Trophoblast cell (in vitro differentiated cells and primary cell): ENCODE measurements around the gene LEPROT.

Experiments used
- DNase-seq, 2 donors: peaks; one replicate each; pipeline ENCODE4 v3.0.0-alpha.2; 2016
- H2AFZ ChIP-seq: 2 replicates; pipeline ENCODE4 v1.6.1; 2013; ENCODE audit warnings: low read length, moderate library complexity, mild to moderate bottlenecking; ENCODE audit not compliant: insufficient read depth, poor library complexity
- H2AK5ac ChIP-seq: 2 replicates; pipeline ENCODE4 v1.6.1; 2013; ENCODE audit warnings: mild to moderate bottlenecking, low read length
- H2BK120ac ChIP-seq: 2 replicates; pipeline ENCODE4 v1.6.1; 2013; ENCODE audit warnings: low read length, mild to moderate bottlenecking, moderate library complexity; ENCODE audit not compliant: insufficient read depth, poor library complexity
- H2BK12ac ChIP-seq: 2 replicates; pipeline ENCODE4 v1.6.1; 2013; ENCODE audit warnings: mild to moderate bottlenecking, low read length, moderate library complexity
- H2BK5ac ChIP-seq: 2 replicates; pipeline ENCODE4 v1.6.1; 2013; ENCODE audit warnings: low read length, low read depth, moderate library complexity, mild to moderate bottlenecking; ENCODE audit not compliant: poor library complexity
- H3K14ac ChIP-seq: 2 replicates; pipeline ENCODE4 v1.6.1; 2013; ENCODE audit warnings: mild to moderate bottlenecking, low read length
- H3K18ac ChIP-seq: 2 replicates; pipeline ENCODE4 v1.6.1; 2013; ENCODE audit warnings: mild to moderate bottlenecking, low read length
- H3K23ac ChIP-seq: 2 replicates; pipeline ENCODE4 v1.6.1; 2013; ENCODE audit warnings: low read length
- H3K27ac ChIP-seq: 2 replicates; pipeline ENCODE4 v1.5.1; 2013; ENCODE audit warnings: low read depth, mild to moderate bottlenecking, inconsistent platforms, low read length, moderate library complexity
- H3K27me3 ChIP-seq: 2 replicates; pipeline ENCODE4 v1.6.1; 2013; ENCODE audit warnings: inconsistent platforms, mild to moderate bottlenecking, low read length, moderate library complexity; ENCODE audit not compliant: insufficient read depth
- H3K36me3 ChIP-seq, 2 experiments: 1 replicate in 1 of 2; 2 replicates in 1 of 2; pipeline ENCODE4 v1.6.1; 2013; ENCODE audit warnings: low read length in 2 of 2, mild to moderate bottlenecking in 2 of 2, moderate library complexity in 1 of 2; ENCODE audit not compliant: insufficient read depth in 2 of 2, control insufficient read depth in 1 of 2
- H3K4ac ChIP-seq: 2 replicates; pipeline ENCODE4 v1.6.1; 2013; ENCODE audit warnings: low read depth, mild to moderate bottlenecking, low read length, moderate library complexity
- H3K4me1 ChIP-seq, 2 experiments: 1 replicate in 1 of 2; 2 replicates in 1 of 2; pipeline ENCODE4 v1.6.1; 2013; ENCODE audit warnings: low read length in 2 of 2, mild to moderate bottlenecking in 2 of 2, moderate library complexity in 1 of 2; ENCODE audit not compliant: insufficient read depth in 2 of 2, control insufficient read depth in 1 of 2
- H3K4me2 ChIP-seq: 2 replicates; pipeline ENCODE4 v1.6.1; 2013; ENCODE audit warnings: inconsistent platforms, mild to moderate bottlenecking, low read length, moderate library complexity
- H3K4me3 ChIP-seq: 2 replicates; pipeline ENCODE4 v1.5.1; 2013; ENCODE audit warnings: mild to moderate bottlenecking, low read depth, low read length, inconsistent platforms
- H3K79me1 ChIP-seq: one replicate; pipeline ENCODE4 v1.6.1; 2013; ENCODE audit warnings: low read length
- H3K79me2 ChIP-seq: 2 replicates; pipeline ENCODE4 v1.6.1; 2013; ENCODE audit warnings: low read length, mild to moderate bottlenecking; ENCODE audit not compliant: control insufficient read depth, insufficient read depth, poor library complexity
- H3K9ac ChIP-seq: 2 replicates; pipeline ENCODE4 v1.6.1; 2013; ENCODE audit warnings: mild to moderate bottlenecking, low read length
- H3K9me3 ChIP-seq: 2 replicates; pipeline ENCODE4 v1.6.1; 2013; ENCODE audit warnings: low read depth, mild to moderate bottlenecking, control low read depth, inconsistent platforms, low read length; ENCODE audit not compliant: insufficient read depth
- H4K12ac ChIP-seq: 2 replicates; pipeline ENCODE4 v1.6.1; 2013; ENCODE audit warnings: low read depth, mild to moderate bottlenecking, low read length, moderate library complexity
- H4K8ac ChIP-seq: 2 replicates; pipeline ENCODE4 v1.6.1; 2013; ENCODE audit warnings: low read depth, mild to moderate bottlenecking, low read length, moderate library complexity
- H4K91ac ChIP-seq: one replicate; pipeline ENCODE4 v1.6.1; 2013; ENCODE audit warnings: low read depth, mild to moderate bottlenecking, low read length, moderate library complexity
- WGBS: extraction: QIAGEN DNeasy Blood & Tissue Kit; methylation state at CpG from one replicate; pipeline ENCODE4 v1.1.7; 2013; ENCODE audit warnings: missing lambda C conversion rate; ENCODE audit not compliant: insufficient read length, insufficient coverage; ENCODE audit errors: extremely low coverage; 5-methylcytosine and 5-hydroxymethylcytosine counted together

The LEPROT gene

GRCh38 chr1:65404941-65405340 lies 15.5 kb upstream of the LEPROT start:
- no peak overlapping the region for H3K4me2 ChIP-seq
- no peak overlapping the region for H2AFZ ChIP-seq
- no peak overlapping the region for H2BK12ac ChIP-seq
- H2BK120ac ChIP-seq: no peak overlapping the region
- no peak overlapping the region for H3K23ac ChIP-seq
- no peak overlapping the region for H3K4me3 ChIP-seq
- H2AK5ac ChIP-seq: no peak overlapping the region
- DNase-seq: no peak
- no peak overlapping the region for H3K14ac ChIP-seq
- H2BK5ac ChIP-seq: no peak overlapping the region
- no peak overlapping the region for H4K8ac ChIP-seq
- H3K79me2 ChIP-seq: no peaks in the 10 kb centered on the region
- no peak overlapping the region for H3K9ac ChIP-seq
- no peak overlapping the region for H3K27ac ChIP-seq
- no peak overlapping the region for H3K18ac ChIP-seq
- no peak overlapping the region for H4K91ac ChIP-seq
- no peaks in the 10 kb centered on the region for H3K79me1 ChIP-seq
- peaks cover 6 to 11% of the 10 kb centered on the region in 2 experiments for H3K36me3 ChIP-seq
- no peaks in the 10 kb centered on the region for H3K9me3 ChIP-seq
- H4K12ac ChIP-seq: no peak overlapping the region
- H3K4me1 ChIP-seq: no peaks in the 10 kb centered on the region
- no peaks in the 10 kb centered on the region for H3K27me3 ChIP-seq
- H3K4ac ChIP-seq: no peak overlapping the region

GRCh38 chr1:65407877-65408276 lies 12.6 kb upstream of the LEPROT start:
- H2BK120ac ChIP-seq: no peak overlapping the region
- no peaks in the 10 kb centered on the region for H3K9me3 ChIP-seq
- H3K27me3 ChIP-seq: no peaks in the 10 kb centered on the region
- H3K4me2 ChIP-seq: no peak overlapping the region
- no peak for DNase-seq
- H2AFZ ChIP-seq: no peak overlapping the region
- no peak overlapping the region for H3K23ac ChIP-seq
- no peak overlapping the region for H3K14ac ChIP-seq
- H4K12ac ChIP-seq: no peak overlapping the region
- H3K36me3 ChIP-seq: peaks cover 6 to 11% of the 10 kb centered on the region in 2 experiments
- no peak overlapping the region for H3K27ac ChIP-seq
- H2BK12ac ChIP-seq: no peak overlapping the region
- no peak overlapping the region for H4K91ac ChIP-seq
- no peak overlapping the region for H3K4ac ChIP-seq
- no peak overlapping the region for H3K18ac ChIP-seq
- H3K4me3 ChIP-seq: no peak overlapping the region
- H2AK5ac ChIP-seq: no peak overlapping the region
- peaks cover 0 to 4% of the 10 kb centered on the region in 2 experiments for H3K4me1 ChIP-seq
- no peak overlapping the region for H4K8ac ChIP-seq
- H3K79me2 ChIP-seq: no peaks in the 10 kb centered on the region
- H3K9ac ChIP-seq: no peak overlapping the region
- no CpG with 5 or more reads among the region's 2 CpGs for WGBS
- H3K79me1 ChIP-seq: no peaks in the 10 kb centered on the region
- H2BK5ac ChIP-seq: no peak overlapping the region

DNA sequence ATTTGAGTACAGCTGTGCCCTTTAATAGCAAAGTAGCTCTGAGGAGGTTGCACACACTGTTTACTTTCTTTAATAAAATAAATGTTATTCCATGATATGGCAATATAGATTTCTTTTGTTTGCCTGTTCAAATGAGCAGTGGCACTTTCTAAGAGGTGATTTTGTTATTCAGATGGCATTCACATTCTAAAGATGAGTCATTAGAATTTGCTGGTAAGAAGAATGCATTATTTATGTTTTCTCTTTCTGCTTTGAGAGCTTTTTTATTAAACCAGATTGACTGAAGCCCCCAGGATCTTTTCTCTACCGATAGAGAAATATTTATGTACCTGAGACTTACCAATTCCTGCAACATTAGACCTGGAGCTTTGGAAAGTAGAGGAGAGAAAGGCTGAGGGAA lies 11.2 kb upstream of the LEPROT start:
- Histone ChIP-seq H3K23ac (no peak overlapping the region), H3K18ac (no peak overlapping the region), H4K8ac (no peak overlapping the region), H4K12ac (no peak overlapping the region), H2BK5ac (no peak overlapping the region), H2AFZ (no peak overlapping the region), H3K79me1 (no peaks in the 10 kb centered on the region), H3K14ac (no peak overlapping the region), H3K36me3 (peaks cover 6 to 11% of the 10 kb centered on the region in 2 experiments), H3K4ac (no peak overlapping the region), H2AK5ac (no peak overlapping the region), H3K27ac (no peak overlapping the region), H3K9ac (no peak overlapping the region), H3K4me2 (no peak overlapping the region), H3K9me3 (no peaks in the 10 kb centered on the region), H3K4me1 (peaks cover 2 to 7% of the 10 kb centered on the region in 2 experiments), H2BK12ac (no peak overlapping the region), H3K4me3 (no peak overlapping the region), H3K27me3 (no peaks in the 10 kb centered on the region), H3K79me2 (no peaks in the 10 kb centered on the region), H4K91ac (no peak overlapping the region), H2BK120ac (no peak overlapping the region)
- no CpG with 5 or more reads among the region's 1 CpG for WGBS
- DNase-seq: no peak

DNA sequence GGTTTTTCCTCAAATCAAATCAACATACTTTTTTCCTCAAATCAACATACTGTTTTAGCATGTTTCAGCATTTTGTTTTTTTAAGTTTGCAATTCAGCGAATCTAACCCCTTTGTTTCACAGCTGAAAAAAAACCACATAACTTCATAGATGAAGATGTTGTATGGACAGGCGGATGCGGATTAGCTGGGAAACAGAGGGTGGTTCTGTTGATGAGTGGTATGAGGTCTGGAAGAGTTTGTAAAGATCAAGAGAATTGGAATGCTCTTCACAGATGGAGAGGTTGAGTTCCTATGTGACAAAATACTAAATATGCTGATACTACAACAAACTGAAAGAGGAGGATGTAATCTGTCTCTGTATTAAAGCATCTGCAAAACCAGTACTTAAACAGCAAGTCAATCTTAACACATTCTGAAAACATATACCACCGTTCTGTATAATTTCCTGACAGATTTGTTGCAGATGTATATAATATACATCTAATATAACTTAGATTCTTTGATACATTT lies 10.6 kb upstream of the LEPROT start:
- no peak overlapping the region for H3K4me3 ChIP-seq
- no peak overlapping the region for H4K91ac ChIP-seq
- H3K9ac ChIP-seq: no peak overlapping the region
- H3K23ac ChIP-seq: no peak overlapping the region
- H2AK5ac ChIP-seq: no peak overlapping the region
- no peaks in the 10 kb centered on the region for H3K9me3 ChIP-seq
- no peak overlapping the region for H3K4ac ChIP-seq
- H4K12ac ChIP-seq: no peak overlapping the region
- no peak overlapping the region for H3K27ac ChIP-seq
- WGBS: no CpG with 5 or more reads among the region's 4 CpGs
- no peak overlapping the region for H2BK5ac ChIP-seq
- no peak overlapping the region for H3K14ac ChIP-seq
- H2AFZ ChIP-seq: no peak overlapping the region
- no peak for DNase-seq
- H4K8ac ChIP-seq: no peak overlapping the region
- H3K36me3 ChIP-seq: peaks cover 6 to 11% of the 10 kb centered on the region in 2 experiments
- peaks cover 2 to 7% of the 10 kb centered on the region in 2 experiments for H3K4me1 ChIP-seq
- H3K18ac ChIP-seq: no peak overlapping the region
- H3K27me3 ChIP-seq: no peaks in the 10 kb centered on the region
- no peaks in the 10 kb centered on the region for H3K79me1 ChIP-seq
- H2BK120ac ChIP-seq: no peak overlapping the region
- H3K79me2 ChIP-seq: no peaks in the 10 kb centered on the region
- H2BK12ac ChIP-seq: no peak overlapping the region
- no peak overlapping the region for H3K4me2 ChIP-seq
